Brain microvascular endothelial cell (primary cell): ENCODE data around the gene ACSL4.

Source experiments
- DNase-seq: peaks from one replicate; pipeline ENCODE4 v3.0.0-alpha.2; 2020
- H3K27ac ChIP-seq: fragments of 250-450 bp; sonication (Bioruptor Pico); 2 replicates; pipeline ENCODE4 v1.5.1; 2020; ENCODE audit warnings: mild to moderate bottlenecking, moderate library complexity
- H3K27me3 ChIP-seq: fragments of 250-450 bp; sonication (Bioruptor Pico); replicated peaks from 2 replicates; pipeline ENCODE4 v1.5.1; 2020; ENCODE audit warnings: mild to moderate bottlenecking
- H3K36me3 ChIP-seq: fragments of 250-450 bp; sonication (Bioruptor Pico); replicated peaks from 2 replicates; pipeline ENCODE4 v1.5.1; 2020; ENCODE audit warnings: mild to moderate bottlenecking
- H3K4me3 ChIP-seq: 2 replicates; pipeline ENCODE4 v1.5.1; 2011; ENCODE audit warnings: low read depth, mild to moderate bottlenecking, control low read depth, low read length, moderate library complexity
- in situ Hi-C: cut with HindIII; loops from 2 replicates; pipeline ENCODE4 v1.10.0; 2017; ENCODE audit warnings: low sequenced_read_pairs, low pct_ligation_motif_present
- TF ChIP-seq, protein P1 (sequence below): IDR thresholded peaks from 2 replicates; pipeline ENCODE4 v1.5.1; 2011; ENCODE audit warnings: low read depth, mild to moderate bottlenecking, moderate library complexity, low read length, control low read depth, inconsistent platforms; ENCODE audit errors: missing control alignments

ACSL4 gene

DNA sequence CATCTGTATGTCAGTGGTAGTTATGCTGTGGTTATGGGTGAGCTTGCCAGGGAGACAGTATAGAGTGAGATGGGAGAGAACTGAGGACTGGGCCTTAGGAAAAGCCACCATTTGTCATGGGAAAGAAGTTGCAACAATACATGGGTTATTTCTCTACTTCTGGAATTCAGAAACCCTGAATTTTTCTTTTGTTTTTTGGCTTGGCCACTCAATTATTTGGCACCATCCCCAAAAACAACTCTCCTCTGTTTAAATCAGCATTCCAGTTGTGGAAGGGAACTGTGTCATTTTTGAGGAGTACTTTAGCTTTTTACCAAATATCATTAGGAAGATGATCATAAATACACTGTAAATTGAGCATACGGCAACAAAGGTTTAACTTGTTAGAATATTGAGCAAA is 41.1 kb upstream of the ACSL4 start:
- Histone ChIP-seq H3K27me3 (no peaks in the 10 kb centered on the region), H3K36me3 (no peaks in the 10 kb centered on the region), H3K27ac (peak overlapping the region; percentile 71), H3K4me3 (no peak overlapping the region)
- DNase-seq = no peak
- in situ Hi-C loops = no loop called here
- TF ChIP-seq, protein P1, sequence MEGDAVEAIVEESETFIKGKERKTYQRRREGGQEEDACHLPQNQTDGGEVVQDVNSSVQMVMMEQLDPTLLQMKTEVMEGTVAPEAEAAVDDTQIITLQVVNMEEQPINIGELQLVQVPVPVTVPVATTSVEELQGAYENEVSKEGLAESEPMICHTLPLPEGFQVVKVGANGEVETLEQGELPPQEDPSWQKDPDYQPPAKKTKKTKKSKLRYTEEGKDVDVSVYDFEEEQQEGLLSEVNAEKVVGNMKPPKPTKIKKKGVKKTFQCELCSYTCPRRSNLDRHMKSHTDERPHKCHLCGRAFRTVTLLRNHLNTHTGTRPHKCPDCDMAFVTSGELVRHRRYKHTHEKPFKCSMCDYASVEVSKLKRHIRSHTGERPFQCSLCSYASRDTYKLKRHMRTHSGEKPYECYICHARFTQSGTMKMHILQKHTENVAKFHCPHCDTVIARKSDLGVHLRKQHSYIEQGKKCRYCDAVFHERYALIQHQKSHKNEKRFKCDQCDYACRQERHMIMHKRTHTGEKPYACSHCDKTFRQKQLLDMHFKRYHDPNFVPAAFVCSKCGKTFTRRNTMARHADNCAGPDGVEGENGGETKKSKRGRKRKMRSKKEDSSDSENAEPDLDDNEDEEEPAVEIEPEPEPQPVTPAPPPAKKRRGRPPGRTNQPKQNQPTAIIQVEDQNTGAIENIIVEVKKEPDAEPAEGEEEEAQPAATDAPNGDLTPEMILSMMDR = no peak

GRCh38 chrX:109773374-109773773 is 40.3 kb upstream of the ACSL4 start:
- Histone ChIP-seq H3K36me3 (no peaks in the 10 kb centered on the region), H3K27me3 (no peaks in the 10 kb centered on the region), H3K4me3 (no peak overlapping the region), H3K27ac (no peak overlapping the region)
- DNase-seq = no peak
- in situ Hi-C loops = no loop called here
- TF ChIP-seq, protein P1 = no peak

DNA sequence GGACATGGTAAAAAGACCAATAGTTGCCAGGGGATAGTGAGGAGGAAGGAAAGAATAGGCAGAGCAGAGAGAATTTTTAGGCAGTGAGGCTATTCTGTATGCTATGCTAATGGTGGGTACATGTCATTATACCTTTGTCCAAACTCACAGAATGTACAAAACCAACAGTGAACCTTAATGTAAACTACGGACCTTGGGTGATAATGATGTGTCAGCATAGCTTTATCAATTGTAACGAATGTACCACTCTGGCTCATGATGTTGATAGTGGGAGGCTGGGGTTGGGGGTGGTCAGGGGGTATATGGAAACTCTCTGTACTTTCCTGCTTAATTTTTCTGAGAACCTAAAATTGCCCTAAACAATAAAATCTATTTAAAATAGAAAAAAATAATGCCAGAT is 37.7 kb upstream of the ACSL4 start:
- Histone ChIP-seq H3K27me3 (no peaks in the 10 kb centered on the region), H3K4me3 (no peak overlapping the region), H3K27ac (no peak overlapping the region), H3K36me3 (no peaks in the 10 kb centered on the region)
- DNase-seq = no peak
- in situ Hi-C loops = no loop called here
- TF ChIP-seq, protein P1 = no peak

DNA sequence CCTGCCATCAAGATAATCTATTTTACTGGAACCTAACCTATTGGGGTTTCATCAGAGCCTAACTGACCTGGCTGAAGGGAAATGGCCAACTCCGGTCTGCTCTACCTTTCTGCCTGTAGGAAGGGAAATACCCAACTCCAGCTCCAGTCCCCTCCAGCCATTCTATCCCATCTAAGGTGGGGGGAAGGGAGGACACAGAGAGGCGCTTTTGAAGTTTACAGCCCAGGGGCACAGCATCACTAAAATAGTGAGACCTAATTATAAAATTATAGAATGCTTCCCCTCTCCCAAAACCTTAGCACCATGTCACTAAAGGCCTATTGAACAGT is 27.8 kb upstream of the ACSL4 start:
- in situ Hi-C loops = no loop called here
- Histone ChIP-seq H3K36me3 (no peaks in the 10 kb centered on the region), H3K27me3 (no peaks in the 10 kb centered on the region), H3K27ac (no peak overlapping the region), H3K4me3 (no peak overlapping the region)
- DNase-seq = no peak
- TF ChIP-seq, protein P1 = no peak

GRCh38 chrX:109760209-109760921 is 27.3 kb upstream of the ACSL4 start:
- Histone ChIP-seq H3K27me3 (no peaks in the 10 kb centered on the region), H3K36me3 (no peaks in the 10 kb centered on the region), H3K27ac (no peak overlapping the region), H3K4me3 (no peak overlapping the region)
- DNase-seq = no peak
- TF ChIP-seq, protein P1 = no peak
- in situ Hi-C loops = no loop called here

- no peak overlapping the region for H3K27ac ChIP-seq
- TF ChIP-seq, protein P1 = no peak
- no peak for DNase-seq
- H3K4me3 ChIP-seq = no peak overlapping the region
- H3K27me3 ChIP-seq = no peaks in the 10 kb centered on the region
- H3K36me3 ChIP-seq = no peaks in the 10 kb centered on the region
- in situ Hi-C loops = no loop called here
Measured at GRCh38 chrX:109753256-109753655, 20.2 kb upstream of the ACSL4 start.
